Gastrocnemius medialis (tissue), 4 donors: ENCODE measurements around the gene TH. TPM values are rescaled to one million over a fixed set of nuclear protein-coding genes. Genes with fewer than 3 reads are reported as not detected.

Source experiments
- ATAC-seq, 2 donors: fragments of 150-250 bp; one replicate each; pipeline ENCODE4 v1.9.1; 2016
- DNase-seq, 2 donors: peaks; one replicate each; pipeline ENCODE4 v3.0.0-alpha.2; 2019
- H3K27ac ChIP-seq, 4 donors: fragments of 200-600 bp; sonication (generic); 1 replicate in 1 of 4; 2 replicates in 3 of 4; pipeline ENCODE4 v1.5.1; 2016 to 2018; ENCODE audit warnings: mild to moderate bottlenecking in 2 of 4, moderate library complexity in 1 of 4
- H3K27me3 ChIP-seq, 3 donors: fragments of 200-600 bp; sonication (generic) in 2 of 3; 1 replicate in 1 of 3; 2 replicates in 2 of 3; pipeline versions ENCODE4 v1.5.1 to v1.6.0; 2016 to 2019; ENCODE audit warnings: mild to moderate bottlenecking in 1 of 3, moderate library complexity in 1 of 3
- H3K36me3 ChIP-seq, 2 donors: fragments of 200-600 bp; sonication (generic) in 1 of 2; one replicate each; pipeline ENCODE4 v1.5.1; 2017 to 2018
- H3K4me1 ChIP-seq, 2 donors: fragments of 200-600 bp; sonication (generic) in 1 of 2; one replicate each; pipeline ENCODE4 v1.5.1; 2016 to 2017; ENCODE audit warnings: mild to moderate bottlenecking in 2 of 2
- H3K4me3 ChIP-seq, 4 donors: fragments of 200-600 bp; sonication (generic) in 3 of 4; 1 replicate in 1 of 4; 2 replicates in 3 of 4; pipeline ENCODE4 v1.5.1; 2016 to 2019; ENCODE audit warnings: mild to moderate bottlenecking in 2 of 4
- H3K9me3 ChIP-seq, 3 donors: fragments of 200-600 bp; sonication (generic) in 2 of 3; 1 replicate in 1 of 3; 2 replicates in 2 of 3; pipeline ENCODE4 v1.5.1; 2016 to 2019
- POLR2A ChIP-seq, 2 donors: fragments of 450-650 bp; IDR thresholded peaks; one replicate each; pipeline ENCODE4 v1.6.1; 2017; ENCODE audit warnings: antibody characterized with exemption in 2 of 2, mild to moderate bottlenecking in 2 of 2, moderate library complexity in 2 of 2
- in situ Hi-C, 4 donors: fragments of 200-750 bp; cut with MboI; loops; one replicate each; pipeline versions ENCODE4 v1.15.0 to v1.8.0; 2017; ENCODE audit warnings: low sequenced_read_pairs in 4 of 4
- intact Hi-C: fragments of 100-400 bp; cut with DNase I; formaldehyde crosslinking; loops from one replicate; pipeline ENCODE4 v1.15.1; 2023; ENCODE audit warnings: low total_unique reads
- total RNA-seq, 4 donors: library from RNA; depleted of rRNA; stranded (reverse); fragments of >200 nt; gene quantifications; one replicate each; pipeline versions ENCODE4 v1.1.0 to v1.2.3, GENCODE V29; 2016
- TF ChIP-seq, protein P1 (sequence below), 5 experiments: fragments of 450-650 bp in 3 of 5; fragments of 200-600 bp in 2 of 5; sonication (generic) in 2 of 5; IDR thresholded peaks in 4 of 5; conservative IDR thresholded peaks in 1 of 5; 1 replicate in 4 of 5; 2 replicates in 1 of 5; pipeline ENCODE4 v1.5.1; 2016 to 2019; ENCODE audit warnings: antibody characterized with exemption in 5 of 5, mild to moderate bottlenecking in 3 of 5, moderate library complexity in 3 of 5

The TH gene
- total RNA-seq, 4 donors from 2014 or later = not detected

- Histone ChIP-seq H3K4me3 (no peak overlapping the region), H3K4me1 (no peaks in the 10 kb centered on the region), H3K36me3 (no peaks in the 10 kb centered on the region), H3K27me3 (peaks cover 9 to 42% (median 35%) of the 10 kb centered on the region in 3 donors), H3K27ac (no peak overlapping the region), H3K9me3 (no peaks in the 10 kb centered on the region)
- intact Hi-C loops = no loop called here
- in situ Hi-C loops = loop anchor here in 2 of 4 donors (25.0 kb wide), 3 partner anchors 281 to 506 kb away; partner anchors contain the start of genes KRTAP5-6 (in 1 of the 2) and PRR33 (in 1 of the 2)
- DNase-seq = no peak
- TF ChIP-seq, protein P1, sequence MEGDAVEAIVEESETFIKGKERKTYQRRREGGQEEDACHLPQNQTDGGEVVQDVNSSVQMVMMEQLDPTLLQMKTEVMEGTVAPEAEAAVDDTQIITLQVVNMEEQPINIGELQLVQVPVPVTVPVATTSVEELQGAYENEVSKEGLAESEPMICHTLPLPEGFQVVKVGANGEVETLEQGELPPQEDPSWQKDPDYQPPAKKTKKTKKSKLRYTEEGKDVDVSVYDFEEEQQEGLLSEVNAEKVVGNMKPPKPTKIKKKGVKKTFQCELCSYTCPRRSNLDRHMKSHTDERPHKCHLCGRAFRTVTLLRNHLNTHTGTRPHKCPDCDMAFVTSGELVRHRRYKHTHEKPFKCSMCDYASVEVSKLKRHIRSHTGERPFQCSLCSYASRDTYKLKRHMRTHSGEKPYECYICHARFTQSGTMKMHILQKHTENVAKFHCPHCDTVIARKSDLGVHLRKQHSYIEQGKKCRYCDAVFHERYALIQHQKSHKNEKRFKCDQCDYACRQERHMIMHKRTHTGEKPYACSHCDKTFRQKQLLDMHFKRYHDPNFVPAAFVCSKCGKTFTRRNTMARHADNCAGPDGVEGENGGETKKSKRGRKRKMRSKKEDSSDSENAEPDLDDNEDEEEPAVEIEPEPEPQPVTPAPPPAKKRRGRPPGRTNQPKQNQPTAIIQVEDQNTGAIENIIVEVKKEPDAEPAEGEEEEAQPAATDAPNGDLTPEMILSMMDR (IDR thresholded peaks at IDR 0.05 in 4 of 5, conservative IDR thresholded peaks at IDR 0.05 in 1 of 5) = no peak
- TF ChIP-seq POLR2A (IDR thresholded peaks at IDR 0.05) = no peak
- no peak for ATAC-seq
These were observed 3.2 kb downstream of the TH start for GRCh38 chr11:2168286-2169004.

GRCh38 chr11:2167141-2168045, 4.2 kb downstream of the TH start:
- Histone ChIP-seq H3K36me3 (no peaks in the 10 kb centered on the region), H3K4me1 (no peaks in the 10 kb centered on the region), H3K27ac (no peak overlapping the region), H3K27me3 (peaks cover 9 to 42% (median 32%) of the 10 kb centered on the region in 3 donors), H3K9me3 (no peaks in the 10 kb centered on the region), H3K4me3 (no peak overlapping the region)
- no peak for DNase-seq
- in situ Hi-C loops = loop anchor here in 2 of 4 donors (25.0 kb wide), 3 partner anchors 280 to 505 kb away; partner anchors contain the start of genes KRTAP5-6 (in 1 of the 2) and PRR33 (in 1 of the 2)
- intact Hi-C loops = no loop called here
- no peak for ATAC-seq
- no peak for TF ChIP-seq POLR2A (IDR thresholded peaks at IDR 0.05)
- TF ChIP-seq, protein P1 (IDR thresholded peaks at IDR 0.05 in 4 of 5, conservative IDR thresholded peaks at IDR 0.05 in 1 of 5) = no peak

- no peak overlapping the region for H3K27ac ChIP-seq
- H3K9me3 ChIP-seq = no peaks in the 10 kb centered on the region
- H3K4me1 ChIP-seq = no peaks in the 10 kb centered on the region
- intact Hi-C loops (no loop called here), in situ Hi-C loops (loop anchor here in 2 of 4 donors (25.0 kb wide), 3 partner anchors 279 to 504 kb away; partner anchors contain the start of genes KRTAP5-6 (in 1 of the 2) and PRR33 (in 1 of the 2))
- peaks cover 9 to 47% (median 32%) of the 10 kb centered on the region in 3 donors for H3K27me3 ChIP-seq
- ATAC-seq = peak in 1 of 2 donors; percentile 33
- H3K36me3 ChIP-seq = no peaks in the 10 kb centered on the region
- H3K4me3 ChIP-seq = no peak overlapping the region
- no peak for TF ChIP-seq POLR2A (IDR thresholded peaks at IDR 0.05)
- TF ChIP-seq, protein P1 (IDR thresholded peaks at IDR 0.05 in 4 of 5, conservative IDR thresholded peaks at IDR 0.05 in 1 of 5) = peak; percentile 10 to 58 (median 44)
- no peak for DNase-seq
These were observed 5.3 kb downstream of the TH start for GRCh38 chr11:2166091-2166851.

GRCh38 chr11:2165571-2165970, 6.0 kb downstream of the TH start:
- ATAC-seq (peak in 1 of 2 donors; percentile 15), DNase-seq (no peak)
- H3K4me3 ChIP-seq = no peak overlapping the region
- no peaks in the 10 kb centered on the region for H3K9me3 ChIP-seq
- no peak overlapping the region for H3K27ac ChIP-seq
- TF ChIP-seq, protein P1 (IDR thresholded peaks at IDR 0.05 in 4 of 5, conservative IDR thresholded peaks at IDR 0.05 in 1 of 5) = no peak
- TF ChIP-seq POLR2A (IDR thresholded peaks at IDR 0.05) = no peak
- in situ Hi-C loops = loop anchor here in 2 of 4 donors (25.0 kb wide), 3 partner anchors 278 to 503 kb away; partner anchors contain the start of genes KRTAP5-6 (in 1 of the 2) and PRR33 (in 1 of the 2)
- peaks cover 9 to 47% (median 32%) of the 10 kb centered on the region in 3 donors for H3K27me3 ChIP-seq
- H3K36me3 ChIP-seq = no peaks in the 10 kb centered on the region
- intact Hi-C loops = no loop called here
- H3K4me1 ChIP-seq = no peaks in the 10 kb centered on the region
